ENCODE data around the gene TOP2B.

TOP2B gene

GRCh38 chr3:25648925-25649830, 15.5 kb downstream of the TOP2B start:
- no peak for DNase-seq
- no peak for TF ChIP-seq CTCF (IDR thresholded peaks at IDR 0.05; ENCODE audit: low read depth, low read length)
- no peaks in the 10 kb centered on the region for H3K27me3 ChIP-seq (ENCODE audit: insufficient read depth, low read depth, severe bottlenecking)
- peaks cover 1% of the 10 kb centered on the region for H3K36me3 ChIP-seq
- no peak overlapping the region for H3K4me3 ChIP-seq (ENCODE audit: low read depth, low read length)
- peaks cover 7% of the 10 kb centered on the region for H3K9me3 ChIP-seq (ENCODE audit: severe bottlenecking)
- peak overlapping the region; percentile 47; the same call in 1 of the 2 replicates for H3K27ac ChIP-seq

- no peak overlapping the region for H3K4me3 ChIP-seq (ENCODE audit: low read depth, low read length)
- H3K36me3 ChIP-seq, result peaks cover 6% of the 10 kb centered on the region
- H3K27me3 ChIP-seq (ENCODE audit: insufficient read depth, low read depth, severe bottlenecking), result no peaks in the 10 kb centered on the region
- peak; percentile 85 for TF ChIP-seq CTCF (IDR thresholded peaks at IDR 0.05; ENCODE audit: low read depth, low read length)
- DNase-seq, result peak; percentile 87
- H3K27ac ChIP-seq, result peak overlapping the region; percentile 47
- H3K9me3 ChIP-seq (ENCODE audit: severe bottlenecking), result peaks cover 7% of the 10 kb centered on the region
Observed at GRCh38 chr3:25648107-25648535, 16.6 kb downstream of the TOP2B start.

DNA sequence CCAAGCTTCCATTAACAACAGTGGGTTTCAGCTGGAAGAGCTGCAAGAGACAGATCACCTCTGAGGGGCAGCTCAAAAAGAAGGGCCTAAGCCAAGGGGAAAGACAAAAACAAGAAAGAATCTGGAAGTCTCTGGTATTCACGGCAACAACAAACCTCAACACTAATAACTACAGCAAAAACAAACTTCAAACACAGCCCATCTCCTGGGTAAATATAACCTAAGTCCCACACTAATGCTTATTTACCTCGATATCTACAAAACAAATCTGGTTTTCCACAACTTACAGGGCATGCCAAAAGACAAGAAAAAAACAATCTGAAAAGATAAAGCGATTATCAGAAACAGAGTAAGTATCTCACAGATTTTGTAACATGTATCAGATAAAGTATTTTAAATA, 29.7 kb downstream of the TOP2B start:
- peaks cover 53% of the 10 kb centered on the region for H3K36me3 ChIP-seq
- TF ChIP-seq CTCF (IDR thresholded peaks at IDR 0.05; ENCODE audit: low read depth, low read length), result no peak
- no peak overlapping the region for H3K27ac ChIP-seq
- H3K9me3 ChIP-seq (ENCODE audit: severe bottlenecking), result no peaks in the 10 kb centered on the region
- H3K4me3 ChIP-seq (ENCODE audit: low read depth, low read length), result no peak overlapping the region
- no peaks in the 10 kb centered on the region for H3K27me3 ChIP-seq (ENCODE audit: insufficient read depth, low read depth, severe bottlenecking)
- DNase-seq, result no peak

- Histone ChIP-seq H3K36me3 (peaks cover 54% of the 10 kb centered on the region), H3K9me3 (ENCODE audit: severe bottlenecking) (no peaks in the 10 kb centered on the region), H3K4me3 (ENCODE audit: low read depth, low read length) (no peak overlapping the region), H3K27me3 (ENCODE audit: insufficient read depth, low read depth, severe bottlenecking) (no peaks in the 10 kb centered on the region), H3K27ac (no peak overlapping the region)
- TF ChIP-seq CTCF (IDR thresholded peaks at IDR 0.05; ENCODE audit: low read depth, low read length), result no peak
- no peak for DNase-seq
Observed at GRCh38 chr3:25633919-25634318, 30.8 kb downstream of the TOP2B start.

DNA sequence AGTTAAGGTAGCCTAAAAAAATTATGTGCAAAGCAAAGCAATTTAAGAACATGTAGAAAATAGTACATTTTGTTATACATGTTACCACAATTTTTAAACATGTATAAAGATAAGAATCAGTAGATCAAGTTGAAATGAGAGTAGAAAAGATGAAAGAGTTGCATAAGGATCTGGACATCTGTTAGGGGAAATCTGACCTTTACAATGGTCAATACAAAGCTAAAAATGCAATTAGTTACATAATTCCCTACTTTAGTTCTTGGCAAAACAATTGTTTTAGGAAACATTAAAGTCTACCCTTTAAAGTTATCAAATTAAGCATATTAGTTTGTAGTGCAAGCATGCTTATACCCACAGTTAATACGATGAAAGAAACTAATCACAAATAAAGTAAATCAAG, 32.7 kb downstream of the TOP2B start:
- Histone ChIP-seq H3K36me3 (peaks cover 63% of the 10 kb centered on the region), H3K9me3 (ENCODE audit: severe bottlenecking) (no peaks in the 10 kb centered on the region), H3K27ac (no peak overlapping the region), H3K4me3 (ENCODE audit: low read depth, low read length) (no peak overlapping the region), H3K27me3 (ENCODE audit: insufficient read depth, low read depth, severe bottlenecking) (no peaks in the 10 kb centered on the region)
- no peak for TF ChIP-seq CTCF (IDR thresholded peaks at IDR 0.05; ENCODE audit: low read depth, low read length)
- DNase-seq, result no peak

Measured in WERI-Rb-1 (cell line).